RPMI7951 (cell line): ENCODE measurements around the gene ABT1. TPM values are rescaled to one million over a fixed set of nuclear protein-coding genes. Genes with fewer than 3 reads are reported as not detected.
"Not testable (repeated sequence)": the region's sequence is repeated elsewhere in the genome, so short reads cannot be mapped to it uniquely, and the experiment has no call there.

ENCODE experiments used
- DNase-seq: peaks from one replicate; pipeline ENCODE4 v3.0.0-alpha.2; 2012; ENCODE audit warnings: low read depth
- total RNA-seq: library from RNA; depleted of rRNA; stranded (reverse); fragments of >200 nt; shearing (Covaris generic); gene quantifications from 2 replicates; pipeline ENCODE4 v1.2.3, GENCODE V29; 2014; rRNA removed

Gene ABT1
- 16.2 and 20.6 TPM in 2 replicates for total RNA-seq

DNA sequence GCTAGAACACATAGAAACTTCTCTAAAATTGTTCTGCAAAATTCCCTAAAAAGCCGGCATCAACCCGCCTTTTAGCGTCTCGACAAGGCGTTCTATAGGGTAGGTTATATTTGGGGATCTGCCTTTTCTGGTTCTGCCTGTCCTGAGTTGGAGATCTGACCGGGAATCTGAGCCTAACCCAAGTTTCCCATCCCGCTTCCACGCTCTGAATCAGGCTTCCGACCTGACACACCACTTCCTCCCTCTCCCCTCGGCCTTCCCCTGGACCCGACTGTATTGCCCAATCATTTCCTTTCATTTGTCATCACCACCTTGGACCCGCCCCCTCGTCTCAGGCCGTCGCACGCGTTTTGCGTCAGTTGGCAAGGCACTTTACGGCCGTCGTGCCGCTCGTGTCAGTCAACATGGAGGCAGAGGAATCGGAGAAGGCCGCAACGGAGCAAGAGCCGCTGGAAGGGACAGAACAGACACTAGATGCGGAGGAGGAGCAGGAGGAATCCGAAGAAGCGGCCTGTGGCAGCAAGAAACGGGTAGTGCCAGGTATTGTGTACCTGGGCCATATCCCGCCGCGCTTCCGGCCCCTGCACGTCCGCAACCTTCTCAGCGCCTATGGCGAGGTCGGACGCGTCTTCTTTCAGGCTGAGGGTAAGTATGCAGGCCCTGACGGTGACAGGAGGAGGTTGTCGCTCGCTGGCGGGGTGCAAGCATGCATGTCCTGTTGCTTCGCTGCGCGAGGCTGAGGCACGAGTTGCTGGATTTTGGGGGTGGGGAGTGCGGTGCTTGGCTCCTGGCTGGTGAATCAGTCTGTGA lies at the start of gene ABT1:
ABT1 (plus strand) TSS at position 375 of the 810 bp plus-strand sequence; CDS start at position 405, 30 bp downstream.
- DNase-seq: peak; percentile 99

DNA sequence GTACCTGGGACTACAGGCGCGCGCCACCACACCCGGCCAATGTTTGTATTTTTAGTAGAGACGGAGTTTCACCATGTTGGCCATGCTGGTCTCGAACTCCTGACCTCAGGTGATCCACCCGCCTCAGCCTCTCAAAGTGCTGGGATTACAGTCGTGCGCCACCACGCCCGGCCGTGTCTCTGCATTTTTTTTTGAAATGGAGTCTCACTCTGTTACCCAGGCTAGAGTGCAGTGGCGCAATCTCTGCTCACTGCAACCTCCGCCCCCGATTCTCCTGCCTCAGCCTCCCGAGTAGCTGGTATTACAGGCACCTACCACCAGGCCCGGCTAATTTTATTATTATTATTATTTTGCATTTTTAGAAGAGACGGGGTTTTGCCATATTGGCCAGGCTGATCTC lies 49.4 kb upstream of the ABT1 start:
- not testable (repeated sequence) for DNase-seq

DNA sequence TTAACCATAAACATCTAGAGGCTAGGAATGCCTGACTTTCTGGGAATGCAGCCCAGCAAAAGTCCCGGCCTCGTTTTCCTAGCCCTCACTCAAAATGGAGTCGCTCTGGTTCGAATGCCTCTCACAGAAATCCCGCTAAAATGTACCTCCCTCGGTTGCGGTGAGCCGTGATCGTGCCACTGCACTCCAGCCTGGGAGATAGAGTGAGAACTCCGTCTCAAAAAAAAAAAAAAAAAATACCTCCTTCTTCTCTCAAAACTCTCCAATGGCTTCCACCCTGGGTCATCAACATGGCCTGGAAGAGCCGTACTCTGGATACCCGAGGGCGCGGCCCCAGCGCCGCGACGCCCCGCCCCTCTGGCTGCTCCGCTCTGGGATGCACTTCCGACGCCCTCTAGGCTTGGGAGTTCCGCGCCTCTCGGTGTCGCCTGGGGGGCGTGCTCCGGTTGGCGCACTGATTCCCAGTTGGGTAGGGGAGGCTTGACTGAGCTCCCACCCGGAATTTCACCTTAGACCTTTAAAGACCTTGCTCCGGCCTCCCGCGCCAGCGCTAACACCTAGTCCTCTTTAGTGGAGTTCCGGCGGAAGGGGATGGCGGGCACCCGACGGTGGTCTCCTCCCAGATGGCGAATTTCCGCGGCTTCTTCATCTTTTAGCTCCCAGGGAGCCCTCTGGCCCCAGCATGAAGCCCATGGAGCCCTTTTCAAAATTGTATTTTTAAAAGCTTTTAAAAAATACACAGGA lies 46.3 kb upstream of the ABT1 start:
- DNase-seq: peak; percentile 74

DNA sequence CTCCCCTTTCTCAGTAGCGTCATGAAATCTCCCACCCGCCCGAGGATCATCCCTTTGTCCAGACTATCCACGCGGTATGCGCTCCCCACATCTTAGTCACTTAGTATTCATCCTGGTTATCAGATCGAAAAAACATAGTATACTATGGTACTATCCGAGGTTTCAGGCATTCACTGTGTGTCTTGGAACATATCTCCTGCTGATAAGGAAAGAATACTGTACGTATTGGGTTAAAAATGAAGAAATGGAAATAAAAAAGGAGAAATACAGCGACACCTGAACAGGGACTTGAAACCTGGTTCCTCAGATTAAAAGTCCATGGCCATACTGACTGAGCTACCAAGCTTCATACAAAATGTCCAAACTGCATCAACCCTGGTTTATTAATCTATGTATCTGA lies 44.5 kb upstream of the ABT1 start:
- DNase-seq: no peak

DNA sequence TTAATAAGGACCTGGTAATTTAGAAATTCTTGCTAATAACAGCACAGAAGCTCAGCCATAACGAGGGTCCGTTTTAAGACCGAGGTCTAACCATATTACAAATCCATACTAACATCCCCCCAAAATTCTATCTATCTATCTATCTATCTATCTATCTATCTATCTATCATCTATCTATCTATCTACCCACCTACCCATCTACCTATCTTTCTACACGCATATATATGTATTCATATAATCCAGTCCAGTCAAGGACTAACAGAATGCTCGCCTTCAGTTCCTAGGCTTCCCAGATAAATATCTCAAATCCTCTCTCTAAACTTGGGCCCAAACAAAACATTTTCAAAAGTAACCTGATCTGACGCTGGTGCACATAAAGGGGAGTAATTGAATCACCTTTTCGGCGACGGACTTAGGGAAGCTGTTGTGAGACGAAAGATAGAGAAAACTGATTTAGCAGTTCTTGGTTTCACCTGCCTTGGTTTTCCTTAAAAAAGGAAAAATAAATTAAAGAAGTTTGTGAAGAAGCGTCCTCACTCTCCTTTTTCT lies 44.0 kb upstream of the ABT1 start:
- DNase-seq: no peak

DNA sequence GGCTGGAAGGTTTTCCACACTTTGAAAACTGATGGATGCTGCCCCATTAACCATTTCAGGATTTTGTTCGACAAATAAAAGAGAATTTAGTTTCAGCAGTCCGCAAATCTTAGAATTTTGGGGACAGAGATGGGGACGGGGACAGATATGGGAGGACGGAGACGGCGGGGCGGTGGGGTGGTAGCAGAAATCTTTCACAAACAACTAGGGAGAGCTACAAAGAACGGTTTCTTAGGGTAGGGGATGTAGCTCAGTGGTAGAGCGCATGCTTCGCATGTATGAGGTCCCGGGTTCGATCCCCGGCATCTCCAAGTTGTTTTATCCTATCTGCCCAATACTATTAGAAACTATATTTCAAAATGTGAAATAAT lies 43.5 kb upstream of the ABT1 start:
- DNase-seq: peak; percentile 72

DNA sequence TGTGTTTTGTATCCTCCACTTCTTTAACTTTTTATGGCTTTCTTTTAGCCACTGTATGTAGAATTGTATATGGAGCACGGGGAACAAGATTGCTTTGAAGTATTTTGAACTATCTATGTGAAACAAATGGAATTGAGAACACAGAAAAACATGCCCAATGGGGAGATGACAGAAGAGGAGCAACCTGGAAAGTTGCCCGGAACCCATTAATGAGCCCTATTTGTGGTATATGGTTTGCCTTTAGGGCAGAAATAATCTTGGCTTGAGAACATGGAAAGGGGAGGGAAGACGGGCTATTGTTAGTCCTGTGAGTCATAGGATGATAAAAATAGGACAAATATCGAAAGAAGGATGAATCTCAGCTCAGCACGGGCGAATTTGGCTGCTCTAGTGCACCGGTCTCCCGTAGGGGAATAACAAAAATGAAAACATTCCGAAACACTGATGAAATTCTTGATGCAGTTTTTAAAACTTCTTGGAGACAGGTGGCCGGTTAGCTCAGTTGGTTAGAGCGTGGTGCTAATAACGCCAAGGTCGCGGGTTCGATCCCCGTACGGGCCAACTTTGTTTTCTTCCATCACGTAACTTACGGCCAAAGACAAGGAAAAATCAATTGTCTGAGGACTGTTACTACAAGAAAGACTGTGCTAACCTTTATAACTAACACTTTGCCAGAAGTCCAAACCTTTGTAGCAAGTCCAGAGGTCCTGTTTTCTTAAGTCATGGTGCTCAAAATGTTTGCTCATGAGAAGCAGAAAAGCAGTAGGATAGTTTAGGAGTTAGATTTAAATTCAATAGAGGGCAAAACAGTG lies 42.9 kb upstream of the ABT1 start:
- peak; percentile 99 for DNase-seq

DNA sequence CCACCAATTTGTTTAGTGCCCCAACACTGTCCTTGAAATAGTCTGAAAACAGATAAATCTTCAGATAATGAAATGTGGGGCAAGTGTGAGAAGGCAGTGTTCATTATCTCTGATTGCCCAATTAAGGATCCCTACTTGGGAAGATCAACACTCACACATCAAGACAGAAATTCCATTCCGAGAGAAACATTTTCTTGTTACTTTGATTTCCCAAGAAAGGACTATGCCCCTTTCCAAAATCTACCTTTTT lies 42.4 kb upstream of the ABT1 start:
- no peak for DNase-seq

DNA sequence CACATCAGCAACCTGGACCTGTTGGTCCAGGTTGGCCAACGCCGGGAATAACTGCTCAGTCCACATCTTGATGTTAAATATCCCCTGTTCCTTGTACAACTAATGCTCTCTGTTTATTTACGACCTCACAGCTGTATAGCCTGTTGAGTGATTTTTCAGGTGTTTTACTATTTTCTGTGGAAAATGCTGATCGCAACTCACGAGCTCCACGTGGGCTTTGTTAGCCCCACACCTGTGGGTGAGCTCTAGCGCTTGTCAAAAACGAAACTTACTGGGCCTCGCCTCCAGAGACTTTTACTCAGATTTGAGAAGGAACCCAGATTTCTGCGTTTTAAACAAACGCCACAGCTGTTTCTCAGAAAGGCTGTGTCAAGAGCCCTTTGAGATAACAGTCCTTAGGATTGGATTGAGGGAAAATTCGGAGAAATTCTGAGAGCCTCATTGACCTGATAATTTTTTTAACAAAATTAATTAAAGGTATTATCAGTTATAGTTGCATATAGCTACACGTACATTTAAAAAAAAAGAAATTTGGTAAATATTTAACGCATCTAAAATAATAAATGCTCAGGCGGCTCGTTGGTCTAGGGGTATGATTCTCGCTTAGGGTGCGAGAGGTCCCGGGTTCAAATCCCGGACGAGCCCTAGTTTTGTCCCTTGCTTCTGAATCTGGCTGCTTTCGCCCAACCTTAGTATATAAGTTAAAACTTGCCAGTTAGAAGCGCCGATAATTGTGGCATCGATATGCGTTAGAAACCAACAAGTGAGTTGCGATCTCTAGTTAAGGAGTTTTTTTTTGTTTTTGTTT lies 41.9 kb upstream of the ABT1 start:
- peak; percentile 64 for DNase-seq

DNA sequence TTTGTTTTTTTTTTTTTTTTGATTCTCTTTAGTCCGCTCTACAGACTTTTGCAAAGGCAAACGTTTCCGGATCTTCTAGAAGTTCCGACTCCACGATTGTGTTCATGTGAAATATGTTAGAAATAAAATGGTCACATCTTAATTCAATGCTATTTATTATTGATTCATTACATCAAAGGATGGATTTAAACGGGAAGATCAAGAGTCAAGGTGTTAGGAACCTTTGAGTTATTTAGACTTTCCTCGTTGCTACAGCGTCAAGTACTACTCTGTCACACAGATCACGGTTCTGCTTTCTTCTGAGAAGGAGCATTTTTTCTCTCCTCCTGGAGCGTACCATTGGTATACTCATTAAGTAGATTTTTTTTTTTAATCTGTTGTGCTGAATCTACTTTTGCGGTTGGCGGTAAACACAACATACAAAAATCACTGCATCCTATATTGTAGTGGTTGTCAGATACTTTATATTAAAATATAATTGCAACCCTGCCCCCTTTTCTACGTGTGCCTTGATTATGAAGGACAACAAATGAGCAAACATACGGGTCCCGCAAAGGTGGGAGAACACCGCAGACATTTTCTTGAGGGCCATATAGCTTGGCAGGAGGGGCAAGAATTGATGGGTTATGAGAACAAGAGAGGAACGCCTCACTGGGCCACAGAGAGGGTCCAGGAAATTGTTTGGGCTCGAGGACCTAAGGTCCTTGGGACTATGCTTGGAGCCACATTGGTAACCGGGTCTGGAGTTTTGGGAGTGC lies 41.1 kb upstream of the ABT1 start:
- no peak for DNase-seq

DNA sequence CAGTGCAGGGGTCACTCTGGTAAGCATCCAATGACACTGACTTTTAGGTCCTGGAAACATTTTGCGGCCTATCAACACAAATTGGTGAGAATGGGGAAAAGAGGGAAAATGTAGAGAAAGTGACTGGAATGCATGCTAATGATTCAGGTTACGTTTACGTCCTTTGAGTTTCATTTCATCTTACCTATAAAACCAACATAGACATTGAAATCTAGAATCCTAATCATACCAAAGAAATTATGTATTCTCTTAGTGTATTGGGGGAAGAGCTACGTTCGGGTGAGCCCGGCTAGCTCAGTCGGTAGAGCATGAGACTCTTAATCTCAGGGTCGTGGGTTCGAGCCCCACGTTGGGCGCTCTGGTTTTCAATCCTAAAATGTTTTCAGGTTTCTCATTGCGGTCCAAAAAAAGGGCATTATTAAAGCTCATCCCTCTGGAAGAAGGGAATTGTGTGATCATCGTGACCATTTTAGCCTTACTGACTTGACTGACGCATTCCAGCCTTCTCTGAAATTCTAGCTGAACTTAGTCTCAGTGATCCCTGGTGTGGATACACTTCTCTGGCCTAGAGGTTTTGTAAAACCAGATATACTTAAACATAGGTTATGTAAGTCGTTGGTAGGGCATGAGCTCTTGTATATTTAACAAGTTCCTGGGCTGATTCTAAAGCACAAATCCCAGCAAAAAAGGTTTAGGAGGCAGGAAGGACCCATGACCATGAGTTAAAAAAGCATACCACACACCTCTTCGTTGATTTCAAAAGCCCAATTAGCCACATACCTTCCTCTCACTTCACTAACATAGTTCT lies 40.3 kb upstream of the ABT1 start:
- peak; percentile 88 for DNase-seq

DNA sequence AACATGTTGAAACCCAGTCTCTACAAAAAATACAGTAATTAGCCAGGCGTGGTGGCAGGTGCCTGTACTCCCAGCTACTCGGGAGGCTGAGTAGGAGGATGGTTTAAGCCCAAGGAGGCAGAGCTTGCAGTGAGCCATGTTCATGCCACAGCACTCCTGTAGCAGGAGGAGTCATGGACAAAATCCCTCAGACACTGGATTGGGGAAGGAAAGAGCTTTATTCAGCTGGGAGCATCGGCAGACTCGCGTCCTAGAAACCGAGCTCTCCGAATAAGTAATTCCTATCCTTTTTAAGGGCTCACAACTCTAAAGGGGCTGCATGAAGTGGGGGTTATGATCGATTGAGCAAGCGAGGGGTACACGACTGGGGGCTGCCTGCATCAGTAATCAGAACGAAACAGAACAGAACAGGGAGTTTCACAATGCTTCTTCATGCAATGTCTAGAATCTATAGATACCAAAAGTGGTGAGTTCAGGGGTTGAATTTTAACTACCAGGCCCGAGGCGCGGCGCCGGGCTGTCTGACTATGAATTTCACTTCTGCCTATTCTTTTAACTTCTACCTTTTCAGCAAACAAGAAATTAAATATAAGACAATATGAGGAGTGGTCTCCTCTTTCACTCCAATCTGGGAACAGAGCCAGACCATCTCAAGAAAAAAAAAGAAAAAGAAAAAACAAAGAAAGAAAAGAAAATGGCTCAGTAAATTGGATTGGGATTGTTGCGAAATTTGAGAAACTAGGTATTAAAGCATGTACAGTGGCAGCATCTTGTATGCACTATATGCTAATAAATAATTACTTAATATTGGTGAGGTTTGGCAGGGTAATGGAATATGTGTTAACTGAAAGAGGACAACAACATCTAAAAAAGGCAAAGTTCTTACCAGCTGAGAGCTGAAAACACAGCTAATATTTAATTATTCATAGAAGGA lies 35.0 kb upstream of the ABT1 start:
- no peak for DNase-seq

DNA sequence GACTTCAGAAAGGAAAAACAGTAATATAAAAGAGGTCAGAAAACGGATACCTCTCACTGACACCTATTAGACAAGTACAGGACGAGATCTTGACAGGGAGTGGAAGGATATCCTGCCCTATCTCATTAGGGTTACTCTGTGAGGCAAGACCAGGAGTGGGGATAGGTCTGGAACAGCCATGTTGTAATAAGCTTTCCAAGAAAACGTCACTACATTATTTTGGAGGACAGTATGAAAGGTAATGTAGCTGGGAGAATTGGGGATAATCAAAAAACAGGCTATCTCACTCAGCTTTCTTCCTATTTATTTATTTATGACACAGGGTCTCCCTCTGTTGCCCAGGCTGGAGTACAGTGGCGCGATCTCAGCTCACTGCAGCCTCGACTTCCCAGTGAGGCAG lies 33.3 kb upstream of the ABT1 start:
- no peak for DNase-seq

DNA sequence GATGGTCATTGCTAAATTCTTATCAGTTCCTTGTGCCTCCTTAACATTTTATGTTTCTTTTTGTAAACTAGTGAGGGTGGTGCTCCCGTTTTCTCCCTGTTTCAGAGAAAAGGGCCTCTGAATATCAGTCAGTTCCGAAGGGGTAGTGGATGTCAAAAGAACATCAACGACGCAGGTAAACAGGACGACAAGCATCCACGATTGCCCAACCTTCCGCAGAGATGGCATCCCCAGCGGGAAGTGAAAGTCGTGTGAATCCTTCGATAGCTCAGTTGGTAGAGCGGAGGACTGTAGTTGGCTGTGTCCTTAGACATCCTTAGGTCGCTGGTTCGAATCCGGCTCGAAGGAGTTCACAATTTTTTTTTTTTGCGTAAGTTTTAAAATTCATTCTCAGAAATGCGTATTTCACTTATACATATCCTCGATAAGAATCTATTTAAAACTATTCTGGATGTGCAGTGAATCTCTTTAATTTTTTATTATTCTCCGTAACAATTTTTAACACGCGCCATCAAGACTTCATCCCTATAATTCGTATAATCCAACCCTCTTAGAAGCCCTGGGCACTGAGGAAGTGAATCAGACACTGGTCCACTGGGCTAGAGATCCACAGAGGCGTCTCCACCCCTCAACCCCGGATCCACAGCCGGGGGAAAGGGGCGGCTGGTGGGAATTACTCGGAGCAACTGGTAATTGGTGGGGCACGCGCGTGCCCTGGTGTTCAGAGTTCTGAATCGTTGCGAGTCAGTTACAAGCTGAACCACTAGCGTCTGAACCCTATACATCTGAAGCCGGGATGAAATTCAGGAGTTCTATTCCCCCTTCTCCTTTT lies 27.9 kb upstream of the ABT1 start:
- peak; percentile 88 for DNase-seq

DNA sequence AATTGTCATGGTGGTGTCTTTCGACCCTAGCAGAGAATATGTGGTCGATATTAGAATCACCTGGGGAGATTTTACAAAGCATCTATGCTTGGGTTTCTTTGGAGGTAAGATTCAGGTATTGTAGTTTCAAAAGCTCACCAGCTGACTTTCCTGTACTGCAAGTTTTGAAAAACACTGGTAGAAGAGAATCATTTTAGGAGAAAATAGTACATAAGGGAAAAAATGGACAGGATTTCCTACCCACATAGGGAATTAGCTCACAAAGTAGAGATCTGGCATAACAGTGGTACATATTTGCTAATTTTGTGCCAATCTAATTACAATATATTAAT lies 27.4 kb upstream of the ABT1 start:
- no peak for DNase-seq

DNA sequence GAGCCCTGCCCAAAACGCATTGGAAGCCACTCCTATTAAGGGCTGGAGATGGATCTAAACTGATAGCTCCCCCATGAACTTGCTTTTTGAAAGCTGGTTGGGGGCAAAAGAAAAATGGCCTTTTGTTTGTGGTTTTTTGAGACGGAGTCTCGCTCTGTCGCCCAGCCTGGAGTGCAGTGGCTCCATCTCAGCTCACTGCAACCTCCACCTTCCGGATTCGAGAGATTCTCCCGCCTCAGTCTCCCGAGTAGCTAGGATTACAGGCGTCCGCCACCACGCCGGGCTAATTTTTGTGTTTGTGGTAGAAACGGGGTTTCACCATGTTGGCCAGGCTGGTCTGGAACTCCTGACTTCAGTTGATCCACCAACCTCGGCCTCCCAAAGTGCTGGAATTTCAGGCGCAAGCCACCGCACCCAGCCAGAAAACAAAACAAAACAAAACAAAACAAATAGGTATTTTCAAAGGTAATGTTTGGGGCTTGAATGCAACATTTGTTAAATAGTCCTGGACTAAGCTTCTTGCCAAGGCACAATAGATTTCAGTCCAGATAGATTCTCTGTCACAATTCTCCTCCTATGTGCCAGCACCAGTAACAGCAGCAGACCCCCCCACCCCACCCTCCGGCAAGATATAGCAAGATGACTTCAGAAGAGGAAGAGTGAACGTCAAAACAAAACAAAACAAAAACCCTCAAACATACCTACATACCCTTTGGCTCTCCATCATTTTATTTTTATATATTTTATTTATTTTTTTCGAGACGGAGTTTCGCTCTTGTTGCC lies 26.5 kb upstream of the ABT1 start:
- no peak for DNase-seq
